Neuronal stem cell (in vitro differentiated cells): ENCODE measurements around the gene CDC42EP4.

Experiments
- DNase-seq: peaks from one replicate; pipeline ENCODE4 v3.0.0-alpha.2; 2013; ENCODE audit warnings: low spot score
- H2AFZ ChIP-seq: one replicate; pipeline ENCODE4 v1.6.1; 2013; ENCODE audit warnings: mild to moderate bottlenecking, low read length, inconsistent platforms
- H2AK5ac ChIP-seq: 2 replicates; pipeline ENCODE4 v1.6.1; 2013; ENCODE audit warnings: low read depth, mild to moderate bottlenecking, inconsistent platforms, low read length, moderate library complexity, mixed read lengths
- H2BK120ac ChIP-seq: 2 replicates; pipeline ENCODE4 v1.6.1; 2013; ENCODE audit warnings: low read depth, mild to moderate bottlenecking, inconsistent platforms, low read length, moderate library complexity, mixed read lengths
- H2BK12ac ChIP-seq: one replicate; pipeline ENCODE4 v1.6.1; 2013; ENCODE audit warnings: low read length, inconsistent platforms
- H2BK15ac ChIP-seq: 2 replicates; pipeline ENCODE4 v1.6.1; 2013; ENCODE audit warnings: mild to moderate bottlenecking, low read length, inconsistent platforms, mixed read lengths
- H2BK5ac ChIP-seq: one replicate; pipeline ENCODE4 v1.6.1; 2013; ENCODE audit warnings: inconsistent platforms, mild to moderate bottlenecking, low read length, moderate library complexity
- H3K14ac ChIP-seq: one replicate; pipeline ENCODE4 v1.6.1; 2013; ENCODE audit warnings: low read length, inconsistent platforms
- H3K18ac ChIP-seq: 2 replicates; pipeline ENCODE4 v1.6.1; 2013; ENCODE audit warnings: low read length, inconsistent platforms
- H3K23ac ChIP-seq: 2 replicates; pipeline ENCODE4 v1.6.1; 2013; ENCODE audit warnings: low read depth, mild to moderate bottlenecking, mixed read lengths, low read length, inconsistent platforms; ENCODE audit not compliant: poor library complexity
- H3K27ac ChIP-seq: replicated peaks from 3 replicates; pipeline ENCODE4 v1.5.1; 2013; ENCODE audit warnings: low read length, inconsistent platforms
- H3K27me3 ChIP-seq, 3 experiments: 2 replicates each; pipeline ENCODE4 v1.6.1; 2013; ENCODE audit warnings: low read length in 3 of 3, mild to moderate bottlenecking in 2 of 3, inconsistent platforms in 1 of 3, low read depth in 1 of 3, mixed read lengths in 1 of 3, moderate library complexity in 1 of 3; ENCODE audit not compliant: control insufficient read depth in 3 of 3, insufficient read depth in 3 of 3
- H3K36me3 ChIP-seq, 2 donors: replicated peaks in 1 of 2; 2 replicates each; pipeline ENCODE4 v1.6.1; 2013; ENCODE audit warnings: low read length in 2 of 2; ENCODE audit not compliant: control insufficient read depth in 2 of 2, insufficient read depth in 2 of 2
- H3K4ac ChIP-seq: 2 replicates; pipeline ENCODE4 v1.6.1; 2013; ENCODE audit warnings: inconsistent platforms, mild to moderate bottlenecking, low read length, moderate library complexity
- H3K4me1 ChIP-seq, 2 donors: 1 replicate in 1 of 2; 2 replicates in 1 of 2; pipeline ENCODE4 v1.6.1; 2013; ENCODE audit warnings: low read length in 2 of 2, low read depth in 1 of 2; ENCODE audit not compliant: control insufficient read depth in 2 of 2, insufficient read depth in 1 of 2
- H3K4me2 ChIP-seq: one replicate; pipeline ENCODE4 v1.6.1; 2013; ENCODE audit warnings: mild to moderate bottlenecking, low read length, inconsistent platforms; ENCODE audit not compliant: insufficient read depth, poor library complexity, severe bottlenecking
- H3K4me3 ChIP-seq, 2 donors: 2 replicates each; pipeline ENCODE4 v1.5.1; 2013; ENCODE audit warnings: low read length in 2 of 2, mild to moderate bottlenecking in 2 of 2, inconsistent platforms in 1 of 2, moderate library complexity in 1 of 2
- H3K79me1 ChIP-seq: one replicate; pipeline ENCODE4 v1.6.1; 2013; ENCODE audit warnings: low read depth, mild to moderate bottlenecking, inconsistent platforms, low read length, moderate library complexity
- H3K9ac ChIP-seq: one replicate; pipeline ENCODE4 v1.6.1; 2013; ENCODE audit warnings: mild to moderate bottlenecking, low read depth, low read length, inconsistent platforms; ENCODE audit not compliant: poor library complexity
- H3K9me3 ChIP-seq, 2 donors: replicated peaks in 1 of 2; 2 replicates each; pipeline versions ENCODE3 to v1.6.1; 2013; ENCODE audit warnings: low read length in 2 of 2, mild to moderate bottlenecking in 2 of 2, inconsistent platforms in 1 of 2, low read depth in 1 of 2, mixed read lengths in 1 of 2, moderate library complexity in 1 of 2; ENCODE audit not compliant: control insufficient read depth in 2 of 2, insufficient read depth in 1 of 2
- H4K8ac ChIP-seq: one replicate; pipeline ENCODE4 v1.6.1; 2013; ENCODE audit warnings: low read depth, mild to moderate bottlenecking, inconsistent platforms, low read length, moderate library complexity
- H4K91ac ChIP-seq: one replicate; pipeline ENCODE4 v1.6.1; 2013; ENCODE audit warnings: low read length, low read depth, mild to moderate bottlenecking, inconsistent platforms; ENCODE audit not compliant: poor library complexity
- WGBS, 2 donors: extraction: QIAGEN DNeasy Blood & Tissue Kit; methylation state at CpG; one replicate each; pipeline ENCODE4 v1.1.7; 2013; ENCODE audit warnings: missing lambda C conversion rate in 2 of 2, mixed read lengths in 1 of 2; ENCODE audit not compliant: insufficient read length in 2 of 2, insufficient replicate concordance in 1 of 2; ENCODE audit errors: extremely low coverage in 2 of 2; 5-methylcytosine and 5-hydroxymethylcytosine counted together

The CDC42EP4 gene

DNA sequence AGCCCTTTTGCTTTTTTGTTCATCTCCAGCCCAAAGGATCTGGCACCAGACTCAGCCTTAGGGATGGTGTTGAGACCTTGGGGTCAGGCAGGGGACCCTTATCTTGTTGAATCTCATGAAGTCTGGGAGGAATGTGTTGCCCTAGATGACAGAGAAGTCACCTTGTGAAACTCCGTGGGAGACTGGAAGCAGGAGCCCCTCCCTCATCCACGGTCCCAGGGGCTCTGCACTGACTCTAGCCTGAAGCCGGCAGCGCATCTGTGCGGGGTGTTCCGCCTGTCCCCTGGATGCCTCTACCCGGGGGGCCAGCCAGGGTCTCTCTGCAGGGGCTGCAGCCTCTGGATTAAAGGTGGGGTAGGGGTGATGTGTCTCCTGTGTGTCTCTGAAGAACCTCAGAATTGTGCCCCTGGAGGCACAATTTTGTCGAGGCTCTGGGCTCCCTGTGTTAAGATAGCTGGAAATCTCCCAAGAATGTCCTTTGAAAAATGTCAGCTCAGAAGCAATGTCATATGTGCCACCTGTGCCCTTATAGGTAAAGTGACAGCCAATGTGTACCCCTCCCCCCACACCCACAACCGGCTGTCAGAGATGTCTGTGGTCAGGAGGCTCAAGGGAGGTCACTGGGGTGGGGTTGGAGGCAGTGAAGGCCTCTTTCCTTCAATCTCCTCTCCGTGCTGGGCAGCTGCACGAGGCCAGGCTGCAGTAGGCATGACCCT is 32.1 kb upstream of the CDC42EP4 start:
- Histone ChIP-seq H4K91ac (peak overlapping the region; percentile 96), H2BK12ac (peak overlapping the region; percentile 76), H2BK120ac (peak overlapping the region; percentile 99), H3K4me2 (peak overlapping the region; percentile 40), H2BK15ac (peak overlapping the region; percentile 72), H3K27me3 (no peaks in the 10 kb centered on the region), H3K4me3 (peak overlapping the region in 1 of 2 donors; percentile 10), H3K23ac (no peak overlapping the region), H3K4ac (peak overlapping the region; percentile 40), H3K18ac (peak overlapping the region; percentile 99), H2BK5ac (peak overlapping the region; percentile 97), H2AFZ (peak overlapping the region; percentile 62), H2AK5ac (peak overlapping the region; percentile 84), H3K4me1 (peaks cover 31 to 38% of the 10 kb centered on the region in 2 donors), H3K14ac (no peak overlapping the region), H4K8ac (no peak overlapping the region), H3K9me3 (no peaks in the 10 kb centered on the region), H3K79me1 (no peaks in the 10 kb centered on the region), H3K9ac (peak overlapping the region; percentile 66), H3K36me3 (peaks cover 0 to 13% of the 10 kb centered on the region in 2 donors), H3K27ac (peak overlapping the region; percentile 100)
- WGBS, 2 donors: no CpG with 5 or more reads among the region's 11 CpGs
- DNase-seq: no peak

DNA sequence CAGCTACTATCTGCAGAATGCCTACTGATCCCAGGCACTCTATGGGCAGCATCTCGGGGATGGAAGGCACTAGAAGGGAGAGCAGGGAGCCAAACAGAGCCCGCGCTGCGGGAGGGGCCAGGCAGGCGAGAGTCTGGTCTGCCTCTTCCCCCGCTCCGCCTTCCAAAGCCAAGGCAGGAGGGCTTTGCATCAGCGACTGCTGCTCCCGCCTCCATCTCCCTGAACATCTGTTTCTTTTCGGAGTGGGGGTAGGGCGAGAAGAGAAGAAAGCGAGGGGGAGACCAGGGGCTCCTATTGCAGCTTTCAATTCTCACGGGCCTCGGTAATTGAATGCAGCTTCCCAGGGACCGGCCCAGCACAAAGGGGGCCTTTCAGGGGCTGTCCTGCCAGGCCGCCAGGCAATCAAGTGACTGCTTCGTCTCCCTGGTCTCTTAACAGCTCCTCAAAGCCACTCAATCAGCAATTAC is 31.4 kb upstream of the CDC42EP4 start:
- peak overlapping the region; percentile 82 for H2BK12ac ChIP-seq
- WGBS, 2 donors: no CpG with 5 or more reads among the region's 17 CpGs
- peak overlapping the region; percentile 42 for H3K4me2 ChIP-seq
- no peak overlapping the region for H2BK15ac ChIP-seq
- H3K14ac ChIP-seq: no peak overlapping the region
- no peak overlapping the region for H3K4ac ChIP-seq
- no peak overlapping the region for H4K91ac ChIP-seq
- peak overlapping the region; percentile 88 for H2BK120ac ChIP-seq
- peak overlapping the region; percentile 97 for H2BK5ac ChIP-seq
- peak overlapping the region; percentile 62 for H2AFZ ChIP-seq
- peak overlapping the region; percentile 93 for H2AK5ac ChIP-seq
- peaks cover 4 to 13% of the 10 kb centered on the region in 2 donors for H3K36me3 ChIP-seq
- no peaks in the 10 kb centered on the region for H3K79me1 ChIP-seq
- H4K8ac ChIP-seq: no peak overlapping the region
- peaks cover 30 to 32% of the 10 kb centered on the region in 2 donors for H3K4me1 ChIP-seq
- DNase-seq: peak; percentile 95
- no peak overlapping the region for H3K9ac ChIP-seq
- no peaks in the 10 kb centered on the region for H3K9me3 ChIP-seq
- H3K4me3 ChIP-seq: peak overlapping the region in 1 of 2 donors; percentile 10
- H3K18ac ChIP-seq: peak overlapping the region; percentile 95
- H3K27ac ChIP-seq: peak overlapping the region; percentile 100
- H3K27me3 ChIP-seq: no peaks in the 10 kb centered on the region
- no peak overlapping the region for H3K23ac ChIP-seq

DNA sequence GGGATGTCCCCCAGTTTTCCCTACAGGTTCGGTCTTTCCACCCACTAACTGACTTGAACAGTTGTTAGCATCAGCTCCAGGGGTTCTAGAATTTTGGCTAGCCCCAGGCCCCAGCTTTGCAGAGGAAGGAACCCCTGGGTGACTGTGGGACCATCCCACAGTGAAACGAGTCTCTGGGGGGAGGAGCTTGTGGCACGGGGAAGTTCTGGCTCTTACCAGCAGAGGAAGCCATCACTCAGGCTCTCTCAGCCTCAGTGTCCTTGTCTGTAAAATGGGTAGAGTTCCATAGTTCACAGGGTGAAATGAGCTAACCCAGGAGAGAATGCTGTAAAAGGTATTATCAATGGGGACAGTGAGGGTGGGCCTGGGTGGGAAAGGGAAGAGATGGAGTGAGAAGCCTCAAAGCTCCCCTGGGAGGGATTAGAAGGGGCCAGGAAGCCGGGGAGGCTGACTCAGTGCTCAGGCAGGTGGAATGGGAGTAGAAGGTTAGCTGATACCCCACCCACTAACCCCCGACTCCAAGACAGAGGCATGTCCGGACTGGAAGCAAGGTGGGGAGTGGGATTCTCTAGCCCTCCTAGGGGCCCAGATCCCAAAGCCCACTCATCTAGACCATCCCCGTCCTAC is 30.9 kb upstream of the CDC42EP4 start:
- Histone ChIP-seq H3K9ac (peak overlapping the region; percentile 53), H3K36me3 (peaks cover 8 to 14% of the 10 kb centered on the region in 2 donors), H3K9me3 (no peaks in the 10 kb centered on the region), H3K27ac (peak overlapping the region; percentile 100), H4K8ac (no peak overlapping the region), H3K27me3 (no peaks in the 10 kb centered on the region), H2BK12ac (peak overlapping the region; percentile 82), H2BK5ac (peak overlapping the region; percentile 91), H2BK120ac (peak overlapping the region; percentile 88), H3K4me2 (peak overlapping the region; percentile 42), H2BK15ac (peak overlapping the region; percentile 25), H3K4ac (peak overlapping the region; percentile 32), H3K18ac (peak overlapping the region; percentile 95), H2AFZ (peak overlapping the region; percentile 65), H3K4me1 (peaks cover 30 to 34% of the 10 kb centered on the region in 2 donors), H3K4me3 (peak overlapping the region in 1 of 2 donors; percentile 10), H3K79me1 (no peaks in the 10 kb centered on the region), H4K91ac (peak overlapping the region; percentile 50), H3K23ac (no peak overlapping the region), H3K14ac (no peak overlapping the region), H2AK5ac (peak overlapping the region; percentile 93)
- no CpG with 5 or more reads among the region's 7 CpGs for WGBS, 2 donors
- DNase-seq: peak; percentile 56

DNA sequence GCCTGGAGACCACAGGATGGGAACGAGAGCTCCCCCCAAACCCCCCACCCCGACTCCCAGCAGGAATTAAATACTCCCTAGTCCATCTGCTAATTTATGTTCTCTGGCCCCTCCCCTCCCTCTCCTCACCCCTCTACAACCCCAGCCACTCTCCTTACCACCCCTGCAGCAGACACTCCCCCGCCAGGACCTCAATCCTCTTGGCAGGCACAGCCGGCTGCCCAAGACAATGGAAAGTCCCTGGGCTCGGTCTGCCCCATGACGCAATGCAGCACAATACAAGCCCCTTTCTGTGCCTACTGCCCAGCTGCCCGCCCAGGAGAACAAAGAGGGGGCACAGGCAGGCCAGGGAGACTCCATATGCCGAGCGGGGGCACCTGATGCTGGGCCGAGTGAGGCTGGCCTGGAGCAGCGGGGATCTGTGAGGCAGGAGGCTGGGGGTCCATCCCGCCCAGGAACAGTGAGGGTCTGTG is 30.3 kb upstream of the CDC42EP4 start:
- no peak overlapping the region for H2BK12ac ChIP-seq
- H3K4ac ChIP-seq: peak overlapping the region; percentile 32
- peak overlapping the region in 1 of 2 donors; percentile 48 for H3K4me3 ChIP-seq
- peak overlapping the region; percentile 53 for H3K9ac ChIP-seq
- H3K9me3 ChIP-seq: no peaks in the 10 kb centered on the region
- H3K4me2 ChIP-seq: no peak overlapping the region
- H2BK120ac ChIP-seq: peak overlapping the region; percentile 88
- no peak overlapping the region for H3K14ac ChIP-seq
- no CpG with 5 or more reads among the region's 12 CpGs for WGBS, 2 donors
- H3K79me1 ChIP-seq: no peaks in the 10 kb centered on the region
- peak; percentile 78 for DNase-seq
- H3K23ac ChIP-seq: no peak overlapping the region
- H2AFZ ChIP-seq: peak overlapping the region; percentile 65
- peak overlapping the region; percentile 25 for H2BK15ac ChIP-seq
- H4K91ac ChIP-seq: peak overlapping the region; percentile 50
- peak overlapping the region; percentile 93 for H3K18ac ChIP-seq
- H2BK5ac ChIP-seq: peak overlapping the region; percentile 91
- peaks cover 32 to 40% of the 10 kb centered on the region in 2 donors for H3K4me1 ChIP-seq
- H2AK5ac ChIP-seq: peak overlapping the region; percentile 93
- H3K27ac ChIP-seq: peak overlapping the region; percentile 100
- H3K27me3 ChIP-seq: no peaks in the 10 kb centered on the region
- no peak overlapping the region for H4K8ac ChIP-seq
- H3K36me3 ChIP-seq: peaks cover 8 to 16% of the 10 kb centered on the region in 2 donors
